ENCODE measurements around the gene LAMTOR2. TPM values are rescaled to one million over a fixed set of nuclear protein-coding genes. Genes with fewer than 3 reads are reported as not detected.
"Not testable (repeated sequence)": the region's sequence is repeated elsewhere in the genome, so short reads cannot be mapped to it uniquely, and the experiment has no call there.

The LAMTOR2 gene
- total RNA-seq, 2 experiments from 2014 or later, result 26.1 to 50.3 TPM

GRCh38 chr1:156021954-156022353 is 32.6 kb upstream of the LAMTOR2 start:
- ChIA-PET CTCF (interaction anchor here (0.8 to 2.5 kb wide), 3 partner anchors 31 to 87 kb away, joined by 3 to 12 read pairs (median 3); partner anchors contain the start of gene UBQLN4), POLR2A (no interaction called here)
- Mint-ChIP-seq H3K9me3 (ENCODE audit: low read depth) (no peaks in the 10 kb centered on the region), H3K27ac (peak overlapping the region; percentile 58), H3K36me3 (ENCODE audit: low read depth) (peaks cover 26% of the 10 kb centered on the region), H3K4me3 (no peak overlapping the region), H3K27me3 (peaks cover 4% of the 10 kb centered on the region), H3K4me1 (peaks cover 20% of the 10 kb centered on the region)
- no peak for DNase-seq
- intact Hi-C loops (cut with DNase I, micrococcal nuclease), result loop anchor here in 1 of 2 experiments (1.0 to 10.0 kb wide), 4 partner anchors 31 to 717 kb away; partner anchors contain the start of genes FDPS, PKLR and UBQLN4
- no peak for ATAC-seq

- no peak for ATAC-seq
- intact Hi-C loops (cut with DNase I, micrococcal nuclease), result loop anchor here in 1 of 2 experiments (10.0 kb wide), 1 partner anchor 720 kb away; the partner anchor contains the start of genes FDPS and PKLR
- H3K27ac Mint-ChIP-seq, result no peak overlapping the region
- no peaks in the 10 kb centered on the region for H3K9me3 Mint-ChIP-seq (ENCODE audit: low read depth)
- ChIA-PET POLR2A (interaction anchor here (0.6 kb wide), 1 partner anchor 139 kb away, joined by 7 read pairs; no protein-coding TSS in a partner anchor), CTCF (interaction anchor here (0.6 to 2.2 kb wide), 3 partner anchors 42 to 183 kb away, joined by 3 to 19 read pairs (median 5); no protein-coding TSS in a partner anchor)
- H3K36me3 Mint-ChIP-seq (ENCODE audit: low read depth), result peaks cover 7% of the 10 kb centered on the region
- H3K4me1 Mint-ChIP-seq, result peaks cover 9% of the 10 kb centered on the region
- no peak overlapping the region for H3K4me3 Mint-ChIP-seq
- H3K27me3 Mint-ChIP-seq, result peaks cover 4% of the 10 kb centered on the region
- DNase-seq, result no peak
These were observed 29.8 kb upstream of the LAMTOR2 start for GRCh38 chr1:156024801-156025200.

GRCh38 chr1:156025876-156026275 is 28.7 kb upstream of the LAMTOR2 start:
- POLR2A ChIA-PET, result interaction anchor here (0.6 kb wide), 1 partner anchor 40 kb away, joined by 3 read pairs; no protein-coding TSS in a partner anchor
- no peaks in the 10 kb centered on the region for H3K9me3 Mint-ChIP-seq (ENCODE audit: low read depth)
- H3K4me3 Mint-ChIP-seq, result no peak overlapping the region
- ATAC-seq, result peak; percentile 87
- H3K27me3 Mint-ChIP-seq, result peaks cover 4% of the 10 kb centered on the region
- intact Hi-C loops (cut with DNase I, micrococcal nuclease), result loop anchor here (1.0 to 10.0 kb wide), 3 partner anchors 39 to 721 kb away; partner anchors contain the start of genes FDPS (in 1 of the 2) and PKLR (in 1 of the 2)
- peaks cover 3% of the 10 kb centered on the region for H3K4me1 Mint-ChIP-seq
- H3K36me3 Mint-ChIP-seq (ENCODE audit: low read depth), result no peaks in the 10 kb centered on the region
- DNase-seq, result peak; percentile 68
- CTCF ChIA-PET, result interaction anchor here (0.6 to 2.2 kb wide), 6 partner anchors 10 to 67 kb away, joined by 3 to 19 read pairs (median 3); partner anchors contain the start of gene UBQLN4
- no peak overlapping the region for H3K27ac Mint-ChIP-seq

GRCh38 chr1:156026588-156026987 is 28.0 kb upstream of the LAMTOR2 start:
- no peaks in the 10 kb centered on the region for H3K4me1 Mint-ChIP-seq
- intact Hi-C loops (cut with DNase I, micrococcal nuclease), result loop anchor here (1.0 to 10.0 kb wide), 3 partner anchors 39 to 722 kb away; partner anchors contain the start of genes FDPS (in 1 of the 2) and PKLR (in 1 of the 2)
- CTCF ChIA-PET, result interaction anchor here (1.0 kb wide), 1 partner anchor 11 kb away, joined by 3 read pairs; no protein-coding TSS in a partner anchor
- DNase-seq, result no peak
- peaks cover 4% of the 10 kb centered on the region for H3K27me3 Mint-ChIP-seq
- no peak overlapping the region for H3K4me3 Mint-ChIP-seq
- POLR2A ChIA-PET, result no interaction called here
- peak; percentile 78 for ATAC-seq
- no peaks in the 10 kb centered on the region for H3K9me3 Mint-ChIP-seq (ENCODE audit: low read depth)
- no peak overlapping the region for H3K27ac Mint-ChIP-seq
- no peaks in the 10 kb centered on the region for H3K36me3 Mint-ChIP-seq (ENCODE audit: low read depth)

- intact Hi-C loops (cut with DNase I, micrococcal nuclease), result no loop called here
- Mint-ChIP-seq H3K36me3 (ENCODE audit: low read depth) (peaks cover 3% of the 10 kb centered on the region), H3K27ac (no peak overlapping the region), H3K4me1 (peaks cover 3% of the 10 kb centered on the region), H3K4me3 (no peak overlapping the region), H3K27me3 (no peaks in the 10 kb centered on the region), H3K9me3 (ENCODE audit: low read depth) (no peaks in the 10 kb centered on the region)
- no peak for DNase-seq
- CTCF ChIA-PET, result interaction anchor here (0.6 kb wide), 1 partner anchor 99 kb away, joined by 3 read pairs; no protein-coding TSS in a partner anchor
- POLR2A ChIA-PET, result no interaction called here
- ATAC-seq, result no peak
These were observed 21.6 kb upstream of the LAMTOR2 start for GRCh38 chr1:156033011-156033410.

GRCh38 chr1:156034991-156035390 is 19.6 kb upstream of the LAMTOR2 start:
- H3K9me3 Mint-ChIP-seq (ENCODE audit: low read depth); H3K27me3 Mint-ChIP-seq; H3K36me3 Mint-ChIP-seq (ENCODE audit: low read depth); CTCF ChIA-PET; POLR2A ChIA-PET; H3K4me3 Mint-ChIP-seq; intact Hi-C loops (cut with DNase I, micrococcal nuclease); H3K27ac Mint-ChIP-seq; ATAC-seq; H3K4me1 Mint-ChIP-seq; DNase-seq: not testable (repeated sequence)

- H3K27ac Mint-ChIP-seq, result no peak overlapping the region
- intact Hi-C loops (cut with DNase I, micrococcal nuclease), result no loop called here
These were observed 11.8 kb upstream of the LAMTOR2 start for GRCh38 chr1:156042828-156043227.

GRCh38 chr1:156045076-156045475 is 9.5 kb upstream of the LAMTOR2 start:
- no peak for DNase-seq
- intact Hi-C loops (cut with DNase I, micrococcal nuclease), result no loop called here
- Mint-ChIP-seq H3K9me3 (ENCODE audit: low read depth) (no peaks in the 10 kb centered on the region), H3K27ac (peak overlapping the region; percentile 2), H3K4me1 (peaks cover 6% of the 10 kb centered on the region), H3K4me3 (no peak overlapping the region), H3K27me3 (no peaks in the 10 kb centered on the region), H3K36me3 (ENCODE audit: low read depth) (peaks cover 26% of the 10 kb centered on the region)
- no peak for ATAC-seq
- POLR2A ChIA-PET, result no interaction called here
- CTCF ChIA-PET, result interaction anchor here (0.5 to 1.1 kb wide), 5 partner anchors 12 to 292 kb away, joined by 3 to 5 read pairs (median 4); no protein-coding TSS in a partner anchor

More at GRCh38 chr1:156042828-156043227, 11.8 kb upstream of the LAMTOR2 start:
- Mint-ChIP-seq H3K36me3 (ENCODE audit: low read depth) (peaks cover 16% of the 10 kb centered on the region), H3K4me1 (peaks cover 6% of the 10 kb centered on the region), H3K27me3 (no peaks in the 10 kb centered on the region), H3K4me3 (no peak overlapping the region), H3K9me3 (ENCODE audit: low read depth) (no peaks in the 10 kb centered on the region)
- POLR2A ChIA-PET, result no interaction called here
- CTCF ChIA-PET, result no interaction called here
- DNase-seq (no peak), ATAC-seq (no peak)

- ChIA-PET CTCF (interaction anchor here (1.7 kb wide), 2 partner anchors 10 to 23 kb away, joined by 3 to 6 read pairs; no protein-coding TSS in a partner anchor), POLR2A (no interaction called here)
- Mint-ChIP-seq H3K36me3 (ENCODE audit: low read depth) (peaks cover 15% of the 10 kb centered on the region), H3K4me1 (peaks cover 11% of the 10 kb centered on the region), H3K27me3 (no peaks in the 10 kb centered on the region), H3K9me3 (ENCODE audit: low read depth) (no peaks in the 10 kb centered on the region), H3K4me3 (no peak overlapping the region), H3K27ac (no peak overlapping the region)
- intact Hi-C loops (cut with DNase I, micrococcal nuclease), result no loop called here
- ATAC-seq (no peak), DNase-seq (no peak)
These were observed 5.8 kb upstream of the LAMTOR2 start for GRCh38 chr1:156048663-156049258.

GRCh38 chr1:156050376-156050775 is 4.2 kb upstream of the LAMTOR2 start:
- peaks cover 14% of the 10 kb centered on the region for H3K36me3 Mint-ChIP-seq (ENCODE audit: low read depth)
- H3K27me3 Mint-ChIP-seq, result no peaks in the 10 kb centered on the region
- intact Hi-C loops (cut with DNase I, micrococcal nuclease), result loop anchor here in 1 of 2 experiments (5.0 kb wide), 4 partner anchors 363 to 788 kb away; partner anchors contain the start of genes ASH1L, DAP3, PRCC and SCAMP3
- DNase-seq (no peak), ATAC-seq (no peak)
- no peaks in the 10 kb centered on the region for H3K9me3 Mint-ChIP-seq (ENCODE audit: low read depth)
- H3K4me3 Mint-ChIP-seq, result no peak overlapping the region
- H3K4me1 Mint-ChIP-seq, result peaks cover 9% of the 10 kb centered on the region
- no peak overlapping the region for H3K27ac Mint-ChIP-seq
- CTCF ChIA-PET, result interaction anchor here (0.7 to 1.7 kb wide), 4 partner anchors 12 to 138 kb away, joined by 3 to 6 read pairs (median 4); no protein-coding TSS in a partner anchor
- POLR2A ChIA-PET, result no interaction called here

- POLR2A ChIA-PET, result interaction anchor here (0.6 kb wide), 1 partner anchor 81 kb away, joined by 5 read pairs; no protein-coding TSS in a partner anchor
- DNase-seq (no peak), ATAC-seq (no peak)
- no peaks in the 10 kb centered on the region for H3K27me3 Mint-ChIP-seq
- H3K4me1 Mint-ChIP-seq, result peaks cover 13% of the 10 kb centered on the region
- no peaks in the 10 kb centered on the region for H3K9me3 Mint-ChIP-seq (ENCODE audit: low read depth)
- peaks cover 13% of the 10 kb centered on the region for H3K36me3 Mint-ChIP-seq (ENCODE audit: low read depth)
- no peak overlapping the region for H3K4me3 Mint-ChIP-seq
- intact Hi-C loops (cut with DNase I, micrococcal nuclease), result loop anchor here in 1 of 2 experiments (5.0 kb wide), 4 partner anchors 364 to 789 kb away; partner anchors contain the start of genes ASH1L, DAP3, PRCC and SCAMP3
- CTCF ChIA-PET, result interaction anchor here (0.7 to 2.6 kb wide), 5 partner anchors 13 to 139 kb away, joined by 3 to 12 read pairs (median 3); partner anchors contain the start of gene SSR2
- no peak overlapping the region for H3K27ac Mint-ChIP-seq
These were observed 3.4 kb upstream of the LAMTOR2 start for GRCh38 chr1:156051011-156051725.

All from activated CD4-positive, alpha-beta T cell treated with anti-CD3 and anti-CD28 coated beads for 36 hours (primary cell).